Endothelial cell of umbilical vein (primary cell): ENCODE data around the gene PTPN13. TPM values are rescaled to one million over a fixed set of nuclear protein-coding genes. Genes with fewer than 3 reads are reported as not detected.

Experiments used
- BruUV-seq: library from RNA; stranded (reverse); fragments of 400-500 nt; replicated peaks from 2 replicates; lab custom pipeline; 2021; lab: Mats Ljungman, UMichigan
- CTCF ChIA-PET: fragments of 300-600, 350-600 bp; sonication (Branson Sonifier 250); formaldehyde crosslinking; loops from one replicate; lab custom pipeline; 2021; ENCODE audit warnings: antibody characterized with exemption, inconsistent platforms; lab: Charles Lee
- POLR2A ChIA-PET: fragments of 300-600, 350-600 bp; sonication (Branson Sonifier 250); formaldehyde crosslinking; loops from one replicate; lab custom pipeline; 2021; ENCODE audit warnings: antibody characterized with exemption, inconsistent platforms; lab: Charles Lee
- DNase-seq: peaks from one replicate; pipeline ENCODE4 v3.0.0-alpha.2; 2011; ENCODE audit warnings: low read depth, low spot score
- FAIRE-seq: peaks from 2 replicates; lab custom pipeline; 2011; peaks lifted over from hg19 to GRCh38; lab: Jason Lieb, UNC
- H2AFZ ChIP-seq: 2 replicates; pipeline ENCODE4 v1.6.0; 2012; ENCODE audit warnings: low read depth, low read length, control low read depth, inconsistent platforms
- H3K27ac ChIP-seq: 2 replicates; pipeline ENCODE4 v1.5.1; 2011; ENCODE audit warnings: low read depth, mild to moderate bottlenecking, control low read depth, low read length, moderate library complexity; ENCODE audit not compliant: insufficient read depth
- H3K27me3 ChIP-seq, 2 experiments: 2 replicates each; pipeline versions ENCODE4 v1.6.0 to v1.6.1; 2011; ENCODE audit warnings: low read length in 2 of 2, mixed read lengths in 1 of 2; ENCODE audit not compliant: control insufficient read depth in 2 of 2, insufficient read depth in 2 of 2
- H3K36me3 ChIP-seq, 2 experiments: 2 replicates in 1 of 2; 3 replicates in 1 of 2; pipeline ENCODE4 v1.5.1; 2011; ENCODE audit warnings: low read length in 2 of 2, mild to moderate bottlenecking in 1 of 2, moderate library complexity in 1 of 2; ENCODE audit not compliant: control insufficient read depth in 2 of 2, insufficient read depth in 2 of 2; ENCODE audit errors: extremely low read depth in 1 of 2
- H3K4me1 ChIP-seq: 3 replicates; pipeline ENCODE4 v1.5.1; 2011; ENCODE audit warnings: mild to moderate bottlenecking, low read length; ENCODE audit not compliant: control insufficient read depth, insufficient read depth; ENCODE audit errors: extremely low read depth
- H3K4me2 ChIP-seq: 2 replicates; pipeline ENCODE4 v1.6.1; 2011; ENCODE audit warnings: low read length, control low read depth, mixed read lengths; ENCODE audit not compliant: insufficient read depth
- H3K4me3 ChIP-seq, 3 experiments: fragments of 200-600 bp in 1 of 3; sonication (generic), shearing (Covaris generic) in 1 of 3; replicated peaks in 1 of 3; 2 replicates each; pipeline ENCODE4 v1.5.1; 2011 to 2016; ENCODE audit warnings: control low read depth in 3 of 3, low read length in 3 of 3, mild to moderate bottlenecking in 2 of 3, inconsistent platforms in 1 of 3, low read depth in 1 of 3, moderate library complexity in 1 of 3; ENCODE audit not compliant: insufficient read depth in 1 of 3
- H3K79me2 ChIP-seq: 2 replicates; pipeline ENCODE4 v1.6.0; 2012; ENCODE audit warnings: low read length, inconsistent platforms; ENCODE audit not compliant: control insufficient read depth, insufficient read depth
- H3K9ac ChIP-seq: replicated peaks from 2 replicates; pipeline ENCODE3; 2011; ENCODE audit warnings: low read length, control low read depth; ENCODE audit not compliant: insufficient read depth; ENCODE audit errors: extremely low read depth
- H3K9me1 ChIP-seq: replicated peaks from 3 replicates; pipeline ENCODE4 v1.6.0; 2011; ENCODE audit warnings: mild to moderate bottlenecking, low read length; ENCODE audit not compliant: control insufficient read depth, insufficient read depth; ENCODE audit errors: extremely low read depth
- H3K9me3 ChIP-seq: replicated peaks from 2 replicates; pipeline ENCODE4 v1.5.1; 2012; ENCODE audit warnings: low read length, inconsistent platforms; ENCODE audit not compliant: control insufficient read depth, insufficient read depth
- H4K20me1 ChIP-seq: replicated peaks from 2 replicates; pipeline ENCODE3; 2011; ENCODE audit warnings: mild to moderate bottlenecking, low read length; ENCODE audit not compliant: control insufficient read depth, insufficient read depth; ENCODE audit errors: extremely low read depth
- CTCF ChIP-seq, 2 donors: IDR thresholded peaks; 1 replicate in 1 of 2; 2 replicates in 1 of 2; pipeline ENCODE4 v1.5.1; 2011; ENCODE audit warnings: low read length in 2 of 2, mild to moderate bottlenecking in 2 of 2, moderate library complexity in 2 of 2, control low read depth in 1 of 2, inconsistent platforms in 1 of 2, low read depth in 1 of 2; ENCODE audit not compliant: insufficient read depth in 1 of 2; ENCODE audit errors: extremely low read depth in 1 of 2
- EZH2 ChIP-seq: IDR thresholded peaks from 2 replicates; pipeline ENCODE4 v1.6.1; 2012; ENCODE audit warnings: borderline replicate concordance, low read depth, mild to moderate bottlenecking, moderate library complexity, low read length, inconsistent platforms; ENCODE audit not compliant: severe bottlenecking
- FOS ChIP-seq: IDR thresholded peaks from 2 replicates; pipeline ENCODE4 v1.6.1; 2011; ENCODE audit warnings: mild to moderate bottlenecking, low read length, moderate library complexity, borderline replicate concordance; ENCODE audit not compliant: insufficient read depth
- GATA2 ChIP-seq: IDR thresholded peaks from 2 replicates; pipeline ENCODE4 v1.7.0; 2011; ENCODE audit warnings: low read depth, mild to moderate bottlenecking, moderate library complexity, mixed read lengths, low read length; ENCODE audit not compliant: insufficient read length, insufficient read depth
- JUN ChIP-seq: IDR thresholded peaks from 2 replicates; pipeline ENCODE4 v1.6.1; 2011; ENCODE audit warnings: borderline replicate concordance, low read depth; ENCODE audit not compliant: insufficient read length, insufficient read depth
- MYC ChIP-seq: IDR thresholded peaks from one replicate; pipeline ENCODE4 v1.6.1; 2011; ENCODE audit warnings: mild to moderate bottlenecking, low read depth, low read length
- POLR2A ChIP-seq: IDR thresholded peaks from 2 replicates; pipeline ENCODE4 v1.6.1; 2012; ENCODE audit warnings: low read depth, mild to moderate bottlenecking, control low read depth, low read length
- POLR2AphosphoS5 ChIP-seq: IDR thresholded peaks from 2 replicates; pipeline ENCODE4 v1.6.1; 2012; ENCODE audit warnings: low read depth, mild to moderate bottlenecking, control low read depth, low read length, moderate library complexity; ENCODE audit not compliant: insufficient read depth
- dilution Hi-C: fragments of 300-500 bp; cut with MboI; formaldehyde crosslinking; loops from one replicate; pipeline ENCODE4 v1.15.0; 2019; ENCODE audit warnings: low sequenced_read_pairs; ENCODE audit not compliant: extremely low pct_ligation_motif_present
- intact Hi-C: fragments of 100-400 bp; cut with micrococcal nuclease; formaldehyde crosslinking; loops from one replicate; pipeline ENCODE4 v1.10.0; 2022
- polyA plus RNA-seq, 4 experiments: library from polyadenylated mRNA; depleted of rRNA in 3 of 4; stranded (reverse) in 3 of 4; unstranded in 1 of 4; fragments of >200 nt; gene quantifications; 2 replicates each; pipeline versions ENCODE4 v1.2.1 to v1.2.3, GENCODE V29; 2011 to 2012; ENCODE audit warnings: missing spikeins in 1 of 4
- total RNA-seq: library from RNA; stranded (reverse); gene quantifications from 2 replicates; pipeline ENCODE4 v1.2.3, GENCODE V29; 2021
- TF ChIP-seq, protein P1 (sequence below): IDR thresholded peaks from 2 replicates; pipeline ENCODE4 v1.6.1; 2011; ENCODE audit not compliant: insufficient read depth, insufficient read length

Gene PTPN13
- total and polyA plus RNA-seq, 2 donors (not counting 3 experiments of a cell fraction or from before 2014, with no cell fraction given) = 0.69 to 2.9 TPM

GRCh38 chr4:86558258-86558657 lies 35.9 kb upstream of the PTPN13 start:
- no peak overlapping the region for H2AFZ ChIP-seq
- H3K4me2 ChIP-seq = no peak overlapping the region
- ChIA-PET CTCF (no interaction called here), POLR2A (no interaction called here)
- DNase-seq = no peak
- no peaks in the 10 kb centered on the region for H3K9me1 ChIP-seq
- no peaks in the 10 kb centered on the region for H4K20me1 ChIP-seq
- no peak overlapping the region for H3K27ac ChIP-seq
- no peaks in the 10 kb centered on the region for H3K36me3 ChIP-seq
- H3K9me3 ChIP-seq = no peaks in the 10 kb centered on the region
- H3K4me1 ChIP-seq = peaks cover 6% of the 10 kb centered on the region
- H3K79me2 ChIP-seq = no peaks in the 10 kb centered on the region
- dilution Hi-C loops (no loop called here), intact Hi-C loops (no loop called here)
- no peak overlapping the region for H3K9ac ChIP-seq
- peaks cover 1 to 2% of the 10 kb centered on the region in 2 experiments for H3K27me3 ChIP-seq
- H3K4me3 ChIP-seq = no peak overlapping the region
- FAIRE-seq = no peak
- no TSS peak for BruUV-seq
- TF ChIP-seq, protein P1, sequence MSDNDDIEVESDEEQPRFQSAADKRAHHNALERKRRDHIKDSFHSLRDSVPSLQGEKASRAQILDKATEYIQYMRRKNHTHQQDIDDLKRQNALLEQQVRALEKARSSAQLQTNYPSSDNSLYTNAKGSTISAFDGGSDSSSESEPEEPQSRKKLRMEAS = no peak
- TF ChIP-seq EZH2 = no peak
- TF ChIP-seq CTCF (IDR thresholded peaks at IDR 0.05; ENCODE audit: extremely low read depth in 1 of 2, insufficient read depth in 1 of 2, low read depth in 1 of 2, low read length in 2 of 2) = no peak
- TF ChIP-seq JUN = no peak
- TF ChIP-seq POLR2AphosphoS5 = no peak
- no peak for TF ChIP-seq FOS
- TF ChIP-seq MYC = no peak
- no peak for TF ChIP-seq GATA2
- TF ChIP-seq POLR2A = no peak
